Measurements from ENCODE around the gene NUDT22.

The NUDT22 gene

DNA sequence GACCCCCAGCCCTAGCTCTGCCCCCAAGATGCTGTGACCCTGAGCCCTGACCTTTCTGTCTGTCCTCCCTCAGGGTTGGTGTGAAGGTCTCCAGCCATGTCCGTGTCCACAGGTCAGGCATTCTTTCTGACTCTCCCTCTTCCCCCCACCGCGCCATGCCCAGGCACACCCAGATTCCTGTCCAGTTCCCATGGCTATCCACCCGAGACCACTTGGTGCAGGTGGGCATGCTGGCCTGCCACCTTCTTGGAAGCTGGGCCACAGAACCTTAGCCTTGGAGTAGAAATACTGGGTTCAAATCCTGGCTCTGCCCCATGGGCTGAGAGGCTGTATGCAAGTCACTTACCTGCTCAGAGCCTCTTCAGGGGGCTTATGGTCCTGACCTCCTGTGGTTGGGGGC is 23.0 kb downstream of the NUDT22 start:
- TF ChIP-seq CTCF (IDR thresholded peaks at IDR 0.05; ENCODE audit: insufficient read depth, missing control alignments), result no peak
- DNase-seq (ENCODE audit: insufficient read length, low spot score) (no peak), FAIRE-seq (no peak)

DNA sequence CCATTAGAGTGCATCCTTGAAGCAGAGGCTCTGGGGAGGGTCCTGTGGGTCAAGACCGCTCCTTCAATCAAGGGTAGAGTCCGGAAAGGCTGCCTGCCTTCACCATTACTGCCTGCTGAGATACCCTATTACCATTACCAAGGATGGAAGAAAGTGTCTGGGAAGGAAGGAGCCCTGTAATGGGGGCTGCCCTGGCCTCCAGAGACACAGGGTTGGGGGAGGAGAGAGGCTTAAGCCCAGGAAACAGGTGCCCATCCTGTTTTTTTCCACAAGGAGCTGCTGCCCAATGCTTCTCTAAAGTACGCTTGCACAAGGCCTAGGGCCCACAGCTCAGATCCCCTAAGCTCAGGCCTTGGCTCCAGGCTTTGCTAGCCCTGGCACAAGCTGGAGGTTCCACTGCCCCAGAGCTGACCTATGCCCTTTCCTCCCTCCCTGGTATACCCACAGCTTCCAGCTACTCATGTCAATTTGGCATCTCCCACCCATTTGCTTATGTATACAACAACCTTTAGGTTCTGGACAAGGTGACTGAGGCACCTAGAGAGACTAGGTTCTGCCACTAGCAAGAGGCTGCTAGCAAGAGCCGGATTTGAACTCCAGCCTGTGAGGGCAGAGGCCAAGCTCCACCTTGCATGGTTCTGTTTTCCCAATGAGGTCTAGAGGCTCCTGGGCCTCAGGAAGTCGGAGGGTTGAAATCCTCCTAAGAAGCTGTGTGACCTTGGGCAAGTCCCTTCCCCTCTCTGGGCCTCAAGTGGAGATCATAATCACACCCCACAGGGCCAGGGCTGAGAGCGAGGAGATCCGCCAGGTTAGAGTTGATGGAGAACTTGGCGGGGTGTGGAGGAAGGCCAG is 23.7 kb downstream of the NUDT22 start:
- FAIRE-seq, result no peak
- no peak for TF ChIP-seq CTCF (IDR thresholded peaks at IDR 0.05; ENCODE audit: insufficient read depth, missing control alignments)
- no peak for DNase-seq (ENCODE audit: insufficient read length, low spot score)

DNA sequence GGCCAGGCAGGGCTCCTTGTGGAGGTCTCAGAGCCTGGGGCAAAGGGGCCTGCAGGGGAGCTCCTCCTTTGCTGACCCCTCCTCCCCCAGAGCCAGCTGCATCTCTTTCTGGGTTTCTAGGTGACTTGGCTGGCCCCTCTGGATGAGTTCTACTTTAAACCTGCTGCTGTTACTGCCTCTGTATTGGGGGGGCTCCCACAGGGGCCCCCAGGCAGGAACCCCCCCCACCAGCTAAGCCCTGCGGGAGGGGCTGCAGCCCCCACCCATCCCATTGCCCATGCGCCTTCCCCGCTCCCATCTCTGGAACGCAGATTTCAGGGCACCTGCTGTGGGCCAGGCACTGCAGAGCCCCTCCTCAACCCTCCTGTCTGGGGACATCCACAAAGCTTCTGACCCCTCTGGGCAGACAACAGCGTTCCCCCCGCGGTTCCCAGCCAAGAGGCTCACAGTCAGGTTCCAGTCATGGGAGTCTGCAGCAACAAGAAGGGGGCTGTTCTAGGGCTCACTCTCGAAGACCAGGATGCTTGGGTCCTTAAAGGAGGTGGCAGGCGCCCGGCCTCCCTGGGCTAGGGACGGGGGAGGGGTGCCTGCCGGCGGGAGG is 24.4 kb downstream of the NUDT22 start:
- FAIRE-seq, result no peak
- peak; percentile 76 for DNase-seq (ENCODE audit: insufficient read length, low spot score)

GRCh38 chr11:64251016-64251752 is 25.1 kb downstream of the NUDT22 start, which contains the start of gene PLCB3:
Gene PLCB3 (plus strand): TSS chr11:64251530. CDS start chr11:64251650, 120 bp downstream.
- FAIRE-seq, result no peak
- TF ChIP-seq CTCF (IDR thresholded peaks at IDR 0.05; ENCODE audit: insufficient read depth, missing control alignments), result peak; percentile 44
- DNase-seq (ENCODE audit: insufficient read length, low spot score), result peak; percentile 89

More for the DNA sequence above, 24.4 kb downstream of the NUDT22 start:
- no peak for TF ChIP-seq CTCF (IDR thresholded peaks at IDR 0.05; ENCODE audit: insufficient read depth, missing control alignments)

- DNase-seq (ENCODE audit: insufficient read length, low spot score), result no peak
- FAIRE-seq, result no peak
- TF ChIP-seq CTCF (IDR thresholded peaks at IDR 0.05; ENCODE audit: insufficient read depth, missing control alignments), result no peak
Measured at GRCh38 chr11:64251753-64252002, 25.6 kb downstream of the NUDT22 start.

GRCh38 chr11:64252003-64252872 is 26.2 kb downstream of the NUDT22 start:
- peak; percentile 28 for TF ChIP-seq CTCF (IDR thresholded peaks at IDR 0.05; ENCODE audit: insufficient read depth, missing control alignments)
- DNase-seq (ENCODE audit: insufficient read length, low spot score), result no peak
- no peak for FAIRE-seq

Data from D721Med (cell line).